ENCODE measurements around the gene AMZ2. TPM values are rescaled to one million over a fixed set of nuclear protein-coding genes. Genes with fewer than 3 reads are reported as not detected.
"Not testable (repeated sequence)": the region's sequence is repeated elsewhere in the genome, so short reads cannot be mapped to it uniquely, and the experiment has no call there.

AMZ2 gene
- total RNA-seq, 6 experiments from 2014 or later, result 108 to 127 (median 123) TPM

GRCh38 chr17:68257934-68258333 lies 10.1 kb downstream of the AMZ2 start:
- DNase-seq, result no peak
- Mint-ChIP-seq H3K4me1 (ENCODE audit: low read depth) (peaks cover 23% of the 10 kb centered on the region), H3K36me3 (ENCODE audit: low read depth) (peaks cover 10% of the 10 kb centered on the region), H3K27ac (peak overlapping the region; percentile 30), H3K4me3 (no peak overlapping the region), H3K9me3 (no peaks in the 10 kb centered on the region), H3K27me3 (ENCODE audit: insufficient read depth) (peaks cover 2% of the 10 kb centered on the region; the same call in 1 of the 2 replicates)
- no peak for TF ChIP-seq CTCF (IDR thresholded peaks at IDR 0.05)

GRCh38 chr17:68258890-68259647 lies 11.2 kb downstream of the AMZ2 start:
- H3K36me3 Mint-ChIP-seq (ENCODE audit: low read depth); H3K9me3 Mint-ChIP-seq; H3K27me3 Mint-ChIP-seq (ENCODE audit: insufficient read depth); DNase-seq: not testable (repeated sequence)
- peaks cover 26% of the 10 kb centered on the region for H3K4me1 Mint-ChIP-seq (ENCODE audit: low read depth)
- peak overlapping the region; percentile 72 for H3K27ac Mint-ChIP-seq
- H3K4me3 Mint-ChIP-seq, result peak overlapping the region; percentile 77
- peak; percentile 36 for TF ChIP-seq CTCF (IDR thresholded peaks at IDR 0.05)

- Mint-ChIP-seq H3K4me3 (peak overlapping the region; percentile 77), H3K4me1 (ENCODE audit: low read depth) (peaks cover 26% of the 10 kb centered on the region), H3K27ac (peak overlapping the region; percentile 57; the same call in 1 of the 2 replicates)
- not testable (repeated sequence) for H3K27me3 Mint-ChIP-seq (ENCODE audit: insufficient read depth); H3K9me3 Mint-ChIP-seq; H3K36me3 Mint-ChIP-seq (ENCODE audit: low read depth)
- peak; percentile 9 for DNase-seq
These were observed 11.8 kb downstream of the AMZ2 start for GRCh38 chr17:68259648-68259951.

GRCh38 chr17:68260051-68260762 lies 12.4 kb downstream of the AMZ2 start:
- no peak for TF ChIP-seq CTCF (IDR thresholded peaks at IDR 0.05)
- Mint-ChIP-seq H3K9me3 (no peaks in the 10 kb centered on the region), H3K4me1 (ENCODE audit: low read depth) (peaks cover 26% of the 10 kb centered on the region), H3K27me3 (ENCODE audit: insufficient read depth) (peaks cover under 1% of the 10 kb centered on the region; the same call in 1 of the 2 replicates), H3K36me3 (ENCODE audit: low read depth) (peaks cover 5% of the 10 kb centered on the region), H3K27ac (peak overlapping the region; percentile 57; the same call in 1 of the 2 replicates), H3K4me3 (peak overlapping the region; percentile 77)
- no peak for DNase-seq

GRCh38 chr17:68262467-68262866 lies 14.6 kb downstream of the AMZ2 start:
- not testable (repeated sequence) for H3K36me3 Mint-ChIP-seq (ENCODE audit: low read depth); DNase-seq
- peaks cover 26% of the 10 kb centered on the region for H3K4me1 Mint-ChIP-seq (ENCODE audit: low read depth)

GRCh38 chr17:68263101-68263681 lies 15.3 kb downstream of the AMZ2 start:
- peak; percentile 83 for TF ChIP-seq CTCF (IDR thresholded peaks at IDR 0.05)
- H3K4me1 Mint-ChIP-seq (ENCODE audit: low read depth), result peaks cover 26% of the 10 kb centered on the region
- H3K4me3 Mint-ChIP-seq, result peak overlapping the region; percentile 54; the same call in 1 of the 2 replicates
- not testable (repeated sequence) for H3K36me3 Mint-ChIP-seq (ENCODE audit: low read depth); H3K27ac Mint-ChIP-seq; H3K27me3 Mint-ChIP-seq (ENCODE audit: insufficient read depth); DNase-seq; H3K9me3 Mint-ChIP-seq

More at GRCh38 chr17:68262467-68262866, 14.6 kb downstream of the AMZ2 start:
- H3K4me3 Mint-ChIP-seq, result peak overlapping the region; percentile 54; the same call in 1 of the 2 replicates
- H3K27ac Mint-ChIP-seq; H3K27me3 Mint-ChIP-seq (ENCODE audit: insufficient read depth); H3K9me3 Mint-ChIP-seq: not testable (repeated sequence)

- not testable (repeated sequence) for H3K9me3 Mint-ChIP-seq; H3K4me3 Mint-ChIP-seq; H3K27ac Mint-ChIP-seq; H3K27me3 Mint-ChIP-seq (ENCODE audit: insufficient read depth); DNase-seq; H3K4me1 Mint-ChIP-seq (ENCODE audit: low read depth); H3K36me3 Mint-ChIP-seq (ENCODE audit: low read depth)
These were observed 18.0 kb downstream of the AMZ2 start for GRCh38 chr17:68265833-68266232.
